GM19035 (cell line): ENCODE results near the gene A1CF.
"Not testable (repeated sequence)": the region's sequence is repeated elsewhere in the genome, so short reads cannot be mapped to it uniquely, and the experiment has no call there.

ENCODE experiments used
- ATAC-seq: cut with Tn5 transposase; IDR thresholded peaks from one replicate; pipeline ENCODE4 v1.9.1; 2021; ENCODE audit not compliant: unreplicated experiment

A1CF gene, protein sequence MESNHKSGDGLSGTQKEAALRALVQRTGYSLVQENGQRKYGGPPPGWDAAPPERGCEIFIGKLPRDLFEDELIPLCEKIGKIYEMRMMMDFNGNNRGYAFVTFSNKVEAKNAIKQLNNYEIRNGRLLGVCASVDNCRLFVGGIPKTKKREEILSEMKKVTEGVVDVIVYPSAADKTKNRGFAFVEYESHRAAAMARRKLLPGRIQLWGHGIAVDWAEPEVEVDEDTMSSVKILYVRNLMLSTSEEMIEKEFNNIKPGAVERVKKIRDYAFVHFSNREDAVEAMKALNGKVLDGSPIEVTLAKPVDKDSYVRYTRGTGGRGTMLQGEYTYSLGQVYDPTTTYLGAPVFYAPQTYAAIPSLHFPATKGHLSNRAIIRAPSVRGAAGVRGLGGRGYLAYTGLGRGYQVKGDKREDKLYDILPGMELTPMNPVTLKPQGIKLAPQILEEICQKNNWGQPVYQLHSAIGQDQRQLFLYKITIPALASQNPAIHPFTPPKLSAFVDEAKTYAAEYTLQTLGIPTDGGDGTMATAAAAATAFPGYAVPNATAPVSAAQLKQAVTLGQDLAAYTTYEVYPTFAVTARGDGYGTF

DNA sequence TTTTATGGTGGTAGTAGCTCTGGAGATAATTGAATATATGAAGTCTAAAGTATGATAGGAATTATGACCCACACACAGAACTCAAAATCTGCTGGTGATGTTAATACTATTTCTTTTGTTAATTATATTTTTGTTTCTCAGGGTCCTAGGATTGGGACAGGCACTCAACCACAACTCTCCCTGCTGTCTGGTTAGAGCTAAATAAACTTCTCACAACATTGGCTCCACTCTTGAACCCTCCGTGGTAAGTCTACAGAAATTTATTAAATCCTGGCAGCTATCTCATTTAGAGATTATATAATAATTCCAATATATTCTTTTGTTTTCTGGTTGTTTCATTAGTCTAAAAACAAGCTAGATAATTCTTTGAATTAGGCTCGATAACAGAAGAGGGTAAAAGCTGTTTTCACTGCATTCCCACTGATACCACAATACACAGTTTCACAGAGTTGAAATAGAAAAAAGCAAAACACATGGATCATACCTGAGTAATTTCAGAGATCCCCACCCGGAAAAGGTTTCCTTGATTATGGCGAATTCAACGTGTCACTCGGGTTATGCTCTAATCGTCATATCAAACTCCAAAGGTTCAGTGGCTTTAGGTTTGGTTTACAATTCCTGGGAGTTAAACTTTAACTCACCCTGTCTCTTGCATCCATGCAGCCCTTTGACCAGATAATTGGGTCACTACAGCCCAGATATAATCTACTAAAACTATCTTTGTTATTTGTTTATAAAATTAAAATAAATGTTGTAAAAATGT, at the start of gene A1CF:
A1CF (minus strand) TSS at position 531 of the 763 bp plus-strand sequence. CDS start 25,687 bp downstream, outside the sequence.
- no peak for ATAC-seq

DNA sequence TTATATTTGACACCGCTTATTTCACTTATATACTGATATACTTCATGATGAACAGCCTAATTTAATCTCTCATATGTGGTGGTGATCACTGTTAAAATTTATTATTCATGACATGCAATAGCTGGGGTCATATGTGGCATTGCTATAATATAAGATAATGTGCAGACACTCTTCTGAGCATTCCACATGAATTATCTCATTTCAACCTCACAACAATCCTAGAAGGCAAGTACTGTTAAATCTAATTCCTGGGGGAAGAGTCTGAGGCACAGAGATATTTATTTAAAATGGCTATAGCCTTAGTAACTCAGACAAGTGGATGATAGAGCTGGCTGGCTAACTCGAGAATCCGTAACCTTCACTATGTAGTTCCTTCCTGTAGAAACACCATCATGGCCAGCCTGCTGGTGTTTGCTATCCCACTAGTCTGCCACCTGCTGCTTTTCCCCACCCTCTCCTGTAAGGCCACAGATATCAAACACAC, 46.6 kb upstream of the A1CF start:
- no peak for ATAC-seq

DNA sequence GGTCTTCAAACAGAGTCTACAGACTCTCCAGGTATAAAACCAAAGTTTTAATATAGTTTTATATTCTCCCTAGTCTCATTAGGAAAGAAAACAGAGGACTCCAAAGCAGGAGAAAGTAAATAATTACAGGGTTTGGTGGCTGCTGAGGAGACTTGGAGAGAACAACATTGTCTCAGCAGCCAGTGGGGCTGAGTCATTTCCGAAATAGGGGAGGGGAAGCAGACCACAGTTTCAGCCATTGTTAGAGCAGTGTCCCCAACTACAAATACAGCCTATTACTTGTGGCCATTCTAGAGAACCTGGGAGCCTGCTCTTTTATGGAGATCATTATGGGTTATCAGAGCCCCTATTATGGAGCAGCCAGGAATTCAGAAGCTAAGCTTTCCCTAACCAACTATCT, 44.2 kb upstream of the A1CF start:
- no peak for ATAC-seq

DNA sequence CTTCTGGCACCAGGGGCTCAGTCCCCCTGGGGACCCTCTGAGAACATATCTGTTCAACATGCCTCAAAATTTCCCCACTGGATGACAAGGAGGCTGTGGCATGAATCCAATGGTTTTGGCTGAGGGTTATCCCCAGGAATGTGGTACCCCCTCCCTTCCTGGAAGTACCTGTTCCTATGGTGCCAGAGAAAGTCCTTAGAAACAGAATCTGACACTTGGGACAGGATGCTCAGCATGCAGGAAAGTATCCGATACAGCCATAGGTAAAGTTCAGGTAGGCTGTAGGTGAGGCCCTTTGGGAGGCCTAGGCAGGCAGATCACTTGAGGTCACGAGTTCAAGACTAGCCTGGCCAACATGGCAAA, 42.7 kb upstream of the A1CF start:
- ATAC-seq = no peak

DNA sequence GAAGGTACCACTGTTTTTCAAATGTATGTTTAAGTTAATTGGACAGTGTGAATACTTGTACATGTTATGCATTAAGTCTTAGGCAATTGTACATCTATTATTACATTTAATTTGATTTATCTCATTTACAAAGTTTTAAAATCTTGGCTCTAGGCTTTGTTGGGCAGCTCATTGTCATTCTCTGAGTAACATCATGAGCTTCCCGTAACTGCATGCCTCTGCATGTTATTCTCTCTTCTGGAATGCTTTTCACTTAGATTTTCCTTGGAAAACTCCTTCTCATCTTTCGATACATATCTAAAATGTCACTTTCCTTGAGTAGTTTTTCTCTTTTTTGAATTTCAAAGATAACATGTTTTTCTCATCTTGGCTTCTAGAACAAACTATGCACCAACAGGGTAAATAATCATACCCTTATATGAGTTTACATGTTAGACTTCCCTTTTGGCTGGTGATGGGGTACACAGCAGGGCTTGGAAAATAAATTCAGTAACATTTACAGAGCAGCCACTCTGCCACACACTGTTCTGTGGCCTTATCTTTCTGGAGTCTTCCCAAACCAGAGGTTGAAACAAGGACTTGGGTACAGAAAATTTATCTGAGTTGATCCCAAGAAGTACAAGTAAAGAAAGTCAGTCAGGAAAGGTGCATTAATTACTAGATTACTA, 42.2 kb upstream of the A1CF start:
- no peak for ATAC-seq

DNA sequence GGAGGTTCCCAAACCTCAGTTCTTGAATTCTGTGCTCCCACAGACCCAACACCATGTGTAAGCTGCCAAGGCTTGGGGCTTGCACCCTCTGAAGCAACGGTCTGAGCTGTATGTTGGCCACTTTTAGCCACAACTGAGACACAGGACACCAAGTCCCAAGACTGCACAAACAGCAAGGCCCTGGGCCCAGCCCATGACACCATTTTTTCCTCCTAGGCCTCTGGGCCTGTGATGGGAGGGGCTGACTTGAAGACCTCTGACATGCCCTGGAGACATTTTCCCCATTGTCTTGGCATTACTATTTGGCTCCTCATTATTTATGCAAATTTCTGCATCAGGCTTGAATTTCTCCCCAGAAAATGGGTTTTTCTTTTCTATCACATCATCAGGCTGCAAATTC, 38.0 kb upstream of the A1CF start:
- not testable (repeated sequence) for ATAC-seq

DNA sequence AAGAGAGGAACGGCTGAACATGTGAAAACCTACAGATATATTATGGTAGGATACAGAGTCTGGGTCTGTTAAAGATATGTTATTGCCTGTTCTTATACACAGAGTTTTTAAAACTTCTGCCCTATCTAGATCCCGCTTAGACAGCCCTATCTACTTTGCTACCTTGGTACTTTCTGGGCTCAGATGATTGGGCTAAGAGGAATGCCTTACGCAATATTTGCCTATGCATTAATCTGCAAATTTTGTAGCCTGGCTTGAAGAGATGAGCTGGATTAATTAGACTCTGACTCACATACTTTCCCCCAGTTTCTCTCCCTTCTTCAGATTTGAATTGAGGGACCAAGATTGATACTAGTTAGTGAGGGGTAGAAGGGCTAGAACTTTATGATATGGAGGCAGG, 33.6 kb upstream of the A1CF start:
- ATAC-seq = no peak

DNA sequence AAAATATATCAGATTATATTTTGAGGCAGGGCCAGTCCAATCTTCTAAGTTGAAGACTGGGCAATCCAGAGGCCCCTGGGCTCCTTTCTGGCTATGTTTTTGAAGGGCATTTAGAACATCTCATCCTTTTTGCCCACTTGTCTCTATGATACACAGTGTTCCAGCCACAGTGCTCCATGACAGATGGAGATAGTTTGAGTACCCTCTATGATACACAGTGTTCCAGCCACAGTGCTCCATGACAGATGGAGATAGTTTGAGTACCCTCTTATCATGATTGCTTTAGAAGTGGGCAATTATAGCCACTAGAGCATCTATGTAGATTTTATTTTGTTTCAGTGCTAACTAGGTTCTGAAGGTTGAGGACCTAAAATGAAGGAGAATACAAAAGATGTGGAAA, 33.1 kb upstream of the A1CF start:
- no peak for ATAC-seq

DNA sequence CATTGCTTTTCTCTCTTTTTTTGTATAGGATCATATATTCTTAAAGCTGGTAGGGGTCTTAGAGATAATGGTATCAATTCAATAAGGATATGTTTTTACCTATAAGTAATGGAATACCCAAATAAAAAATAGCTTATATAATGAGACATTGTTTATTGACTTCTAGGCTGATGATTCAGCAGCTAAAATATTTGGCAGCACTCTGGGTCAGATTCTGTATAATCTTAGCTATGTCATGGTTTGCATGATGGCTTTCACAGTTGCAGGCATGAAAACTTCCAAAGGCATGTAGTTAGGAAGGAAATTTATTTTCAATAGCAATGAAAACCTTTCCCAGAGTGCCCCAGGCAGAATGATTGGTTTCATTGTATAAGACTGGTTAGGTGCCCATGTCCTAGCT, 32.1 kb upstream of the A1CF start:
- no peak for ATAC-seq

DNA sequence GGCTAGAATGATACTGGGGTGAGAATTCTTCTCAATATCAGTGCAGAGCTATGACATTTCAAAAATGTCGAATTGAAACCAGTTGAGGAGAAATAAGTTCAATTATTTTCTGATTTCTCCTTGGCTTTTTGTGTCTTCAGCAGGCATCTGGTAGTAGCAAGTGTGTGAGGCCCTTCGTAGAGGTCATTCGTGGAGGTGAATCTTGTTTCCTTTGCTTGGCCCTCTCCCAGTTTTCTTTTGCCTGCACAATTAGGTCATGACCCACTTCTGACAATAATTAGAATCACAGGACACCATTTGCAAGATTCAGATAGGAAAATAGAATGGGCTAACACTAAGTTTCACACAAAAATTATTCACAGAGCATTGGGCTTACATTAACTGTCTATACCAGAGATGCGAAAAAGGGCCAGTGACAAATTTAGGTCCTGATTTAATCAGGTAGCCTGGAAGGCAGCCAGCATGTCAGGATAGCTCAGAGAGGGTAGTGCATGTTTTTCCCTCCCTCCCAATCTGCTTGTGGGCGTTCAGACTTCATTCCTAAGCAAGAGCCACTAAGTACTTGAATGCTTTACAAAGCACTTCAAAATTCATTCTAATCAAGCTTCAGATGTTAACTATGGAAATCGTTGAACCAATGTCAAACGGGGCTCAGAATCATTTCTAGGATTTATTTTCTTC, 24.0 kb upstream of the A1CF start:
- ATAC-seq = no peak

DNA sequence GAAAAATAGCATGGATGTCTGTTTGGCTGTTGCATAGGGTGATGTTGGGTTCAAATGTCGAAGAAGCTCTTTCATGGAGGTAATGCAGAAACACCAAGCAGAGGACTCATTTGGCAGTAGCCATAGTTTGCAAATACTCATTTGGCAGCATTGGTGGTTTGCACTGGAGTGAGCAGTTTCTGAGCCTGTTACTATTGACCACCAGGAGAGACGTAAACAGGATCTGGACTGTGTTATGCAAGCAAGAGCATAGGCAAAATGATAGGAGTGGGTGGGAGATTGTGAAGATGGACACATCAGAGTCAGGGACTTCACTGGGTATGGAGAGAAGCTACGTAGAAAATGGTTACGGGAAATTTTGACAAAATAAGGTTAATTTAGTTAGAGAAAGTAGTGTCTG, 22.9 kb upstream of the A1CF start:
- no peak for ATAC-seq

DNA sequence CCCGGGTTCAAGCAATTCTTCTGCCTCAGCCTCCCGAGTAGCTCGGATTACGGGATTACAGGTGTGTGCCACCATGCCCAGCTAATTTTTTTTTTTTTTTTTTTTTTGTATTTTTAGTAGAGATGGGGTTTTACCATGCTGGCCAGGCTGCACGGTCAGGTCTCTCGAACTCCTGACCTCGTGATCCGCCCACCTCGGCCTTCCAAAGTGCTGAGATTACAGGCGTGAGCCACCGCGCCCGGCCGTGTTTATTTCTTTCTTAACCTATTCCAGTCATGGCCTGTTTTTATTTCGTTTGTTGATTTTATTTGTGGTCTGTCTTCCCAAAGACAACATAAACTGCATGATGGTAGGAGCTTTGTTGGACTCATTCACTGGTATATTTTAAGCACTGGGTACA, 20.4 kb upstream of the A1CF start:
- ATAC-seq = not testable (repeated sequence)

DNA sequence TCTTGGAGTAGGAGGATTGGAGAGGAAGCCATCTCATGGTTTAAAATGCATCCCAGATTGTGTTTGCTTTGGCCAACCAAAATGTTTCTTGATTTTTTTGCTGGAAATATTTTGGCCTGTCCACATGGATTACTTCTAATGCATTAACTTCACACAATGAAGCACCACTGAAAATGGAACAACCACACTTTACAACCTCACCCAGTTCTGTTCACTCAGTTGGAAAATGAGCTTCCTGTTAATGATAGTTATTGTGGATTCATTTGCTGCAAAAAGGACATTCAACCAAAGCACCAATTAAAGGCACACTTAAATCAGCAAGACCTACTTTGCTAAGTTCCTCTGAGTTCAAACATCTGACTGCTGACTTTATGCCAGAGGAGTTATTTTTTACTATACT, 11.3 kb upstream of the A1CF start:
- ATAC-seq = no peak

DNA sequence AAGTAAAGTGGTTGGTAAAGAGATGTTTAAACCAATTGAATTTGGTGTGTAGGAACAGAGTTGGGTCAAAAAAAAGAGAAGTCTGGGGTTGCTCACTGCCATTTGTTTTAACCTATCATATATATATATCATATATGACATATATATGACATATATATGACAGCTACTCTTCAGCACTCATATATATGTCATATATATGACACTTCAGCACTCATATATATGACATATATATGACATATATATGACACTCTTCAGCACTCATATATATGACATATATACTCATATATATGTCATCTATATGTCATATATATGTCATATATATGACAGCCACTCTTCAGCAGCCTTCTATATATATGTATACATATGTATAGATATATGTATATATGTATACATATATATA, 8.9 kb upstream of the A1CF start:
- no peak for ATAC-seq

DNA sequence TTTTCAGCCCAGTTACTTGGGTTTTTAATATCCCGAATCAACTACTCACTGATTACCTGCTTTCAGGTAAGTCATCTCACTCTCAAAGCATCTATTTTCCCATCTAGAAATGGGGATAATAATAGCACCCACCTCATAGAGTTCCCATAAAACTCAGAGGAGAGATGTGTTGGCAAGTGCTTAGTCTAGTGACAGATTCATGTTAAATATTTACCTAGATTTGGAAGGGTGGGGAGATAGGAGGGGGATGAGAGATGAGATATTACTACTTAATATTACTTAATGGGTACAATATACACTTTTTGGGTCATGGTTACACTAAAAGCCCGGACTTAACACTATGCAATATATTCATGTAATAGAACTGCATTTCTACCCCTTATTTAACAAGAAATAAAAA, 7.0 kb upstream of the A1CF start:
- ATAC-seq = no peak

DNA sequence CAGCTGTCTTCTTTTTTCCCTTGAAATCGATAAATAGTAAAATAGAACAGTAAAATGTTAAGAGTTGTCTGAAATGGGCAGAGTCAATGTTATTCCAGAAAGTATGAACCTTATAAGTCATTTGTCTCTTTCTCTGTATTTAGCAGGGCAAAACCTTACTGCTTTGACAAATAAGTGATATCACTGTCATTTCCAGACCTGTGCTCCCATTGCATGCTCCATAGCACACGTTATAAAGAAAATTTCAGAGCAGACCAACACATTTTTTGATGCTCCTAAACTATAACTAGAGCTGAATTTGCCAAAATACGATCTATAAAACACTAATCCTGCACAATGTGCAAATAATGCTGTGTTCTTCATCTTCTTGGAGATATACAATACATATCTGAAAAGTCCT, 1.1 kb downstream of the A1CF start:
- ATAC-seq = no peak

DNA sequence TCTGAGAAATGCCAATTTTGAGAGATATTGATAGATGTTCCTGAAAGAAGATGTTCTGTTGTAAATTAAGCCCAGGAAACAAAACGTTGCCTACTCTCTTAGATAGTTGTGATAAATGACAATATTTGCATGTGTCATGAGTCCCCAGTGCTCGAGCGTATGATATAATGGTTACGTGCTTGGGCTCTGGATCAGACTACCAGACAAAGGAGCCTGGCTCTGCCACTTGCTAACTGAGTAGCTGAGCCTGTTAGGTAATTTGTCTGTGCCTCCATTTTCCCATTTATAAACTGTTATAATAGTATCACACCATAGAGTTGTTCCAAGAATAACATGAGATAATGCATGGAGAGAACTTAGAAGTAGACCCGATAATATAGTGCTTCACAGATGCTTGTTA, 1.8 kb downstream of the A1CF start:
- no peak for ATAC-seq

DNA sequence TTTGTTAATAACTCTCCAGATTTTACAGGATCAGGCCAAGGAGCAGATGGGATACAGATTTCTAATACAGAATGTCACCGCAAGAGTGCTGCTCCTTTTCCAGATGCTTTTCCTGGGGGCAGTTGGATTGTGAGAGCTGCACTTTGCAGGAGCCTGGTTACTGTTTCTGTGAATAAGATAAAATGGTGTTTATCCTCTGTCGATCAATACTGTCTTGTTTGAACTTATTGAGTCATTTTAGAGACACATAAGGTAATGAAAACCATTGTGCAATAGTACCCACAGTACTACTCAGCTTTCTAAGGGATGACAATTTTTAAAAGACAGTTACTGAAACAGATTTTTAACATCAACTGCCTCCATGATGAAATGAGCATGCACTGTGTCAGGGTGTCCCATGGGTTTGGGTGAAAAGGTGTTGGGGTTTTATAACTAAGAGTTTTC, 2.9 kb downstream of the A1CF start:
- ATAC-seq = no peak

DNA sequence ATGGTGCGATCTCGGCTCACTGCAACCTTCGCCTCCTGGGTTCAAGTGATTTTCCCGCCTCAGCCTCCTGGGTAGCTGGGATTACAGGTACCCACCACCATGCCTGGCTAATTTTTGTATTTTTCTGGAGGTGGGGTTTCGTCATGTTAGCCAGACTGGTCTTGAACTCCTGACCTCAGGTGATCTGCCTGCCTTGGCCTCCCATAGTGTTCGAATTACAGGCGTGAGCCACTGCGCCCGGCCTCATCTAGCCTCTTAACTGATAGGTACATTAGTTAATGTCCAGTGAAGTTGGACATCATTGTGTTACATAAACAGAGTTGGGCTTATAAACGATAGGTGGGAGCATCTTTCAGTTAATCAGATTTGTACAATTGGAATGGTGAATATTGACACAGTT, 4.4 kb downstream of the A1CF start:
- ATAC-seq = not testable (repeated sequence)

DNA sequence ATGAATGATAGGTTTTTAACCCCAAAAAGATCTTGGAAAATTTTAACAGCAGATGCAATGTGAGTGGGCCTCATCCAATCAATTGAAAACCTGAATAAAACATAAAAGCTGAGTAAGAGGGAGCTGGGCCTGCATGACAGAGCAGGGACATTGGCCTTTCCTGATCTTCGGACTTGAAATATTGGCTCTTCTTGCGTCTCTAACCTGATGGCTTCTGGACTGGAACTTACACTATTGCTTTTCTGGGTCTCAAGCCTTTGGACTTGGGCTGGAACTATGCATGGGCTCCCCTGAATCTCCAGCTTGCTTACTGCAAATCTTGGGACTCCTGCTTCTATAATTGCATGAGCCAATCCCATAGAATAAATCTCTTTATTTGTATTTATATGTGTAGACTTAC, 9.0 kb downstream of the A1CF start:
- no peak for ATAC-seq

DNA sequence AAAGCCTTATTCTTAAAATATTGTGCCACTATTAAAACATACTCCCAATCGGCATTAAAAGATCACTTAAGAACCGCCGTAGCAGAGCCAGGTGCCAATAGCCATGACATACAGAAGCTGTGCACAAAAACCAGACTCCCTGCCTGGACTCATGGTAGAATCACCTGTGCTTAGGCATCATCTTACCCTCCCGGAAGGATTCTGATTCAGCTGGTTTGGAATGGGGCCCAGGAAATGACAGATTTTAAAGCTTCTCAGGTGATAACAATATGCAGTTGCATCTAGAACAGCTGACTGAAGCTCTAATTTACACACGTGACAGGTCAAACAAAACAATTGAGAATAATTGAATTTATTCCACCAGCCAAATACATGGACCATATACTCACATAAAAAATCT, 10.7 kb downstream of the A1CF start:
- no peak for ATAC-seq
